ENCODE data around the gene PRRG3.
A peak's percentile ranks its signal among the peaks of the same experiment; 100 is the strongest.

Gene PRRG3

GRCh38 chrX:151746502-151746901 lies 51.2 kb downstream of the PRRG3 start:
- no peak for DNase-seq

GRCh38 chrX:151750511-151750910 lies 55.3 kb downstream of the PRRG3 start:
- no peak for DNase-seq

GRCh38 chrX:151752847-151753246 lies 57.6 kb downstream of the PRRG3 start:
- DNase-seq: no peak

GRCh38 chrX:151753313-151754046 lies 58.2 kb downstream of the PRRG3 start:
- DNase-seq: peak; percentile 45

GRCh38 chrX:151754047-151754429 lies 58.8 kb downstream of the PRRG3 start:
- DNase-seq: no peak

GRCh38 chrX:151754641-151755215 lies 59.5 kb downstream of the PRRG3 start:
- DNase-seq: no peak
